Neural progenitor cell (in vitro differentiated cells): ENCODE data around the gene TLK1. TPM values are rescaled to one million over a fixed set of nuclear protein-coding genes. Genes with fewer than 3 reads are reported as not detected.

ENCODE experiments used
- DNase-seq: peaks from one replicate; pipeline ENCODE4 v3.0.0-alpha.2; 2016; ENCODE audit warnings: low spot score
- H2AFZ ChIP-seq: fragments of 200-600 bp; sonication (generic); replicated peaks from 2 replicates; pipeline ENCODE4 v1.6.1; 2016; ENCODE audit warnings: antibody characterized with exemption
- H3F3A ChIP-seq: fragments of 200-600 bp; sonication (generic); 2 replicates; pipeline ENCODE4 v1.6.1; 2016; ENCODE audit warnings: antibody characterized with exemption, low read depth
- H3K27ac ChIP-seq: fragments of 200-600 bp; sonication (generic); 2 replicates; pipeline ENCODE4 v1.5.1; 2016; ENCODE audit warnings: mild to moderate bottlenecking
- H3K27me3 ChIP-seq: fragments of 200-600 bp; sonication (generic); 2 replicates; pipeline ENCODE4 v1.6.1; 2016; ENCODE audit warnings: mild to moderate bottlenecking, moderate library complexity
- H3K36me3 ChIP-seq: fragments of 200-600 bp; sonication (generic); 2 replicates; pipeline ENCODE4 v1.5.1; 2016
- H3K4me1 ChIP-seq: fragments of 200-600 bp; sonication (generic); 2 replicates; pipeline ENCODE4 v1.6.1; 2016; ENCODE audit warnings: mixed run types
- H3K4me2 ChIP-seq: fragments of 200-600 bp; sonication (generic); 2 replicates; pipeline ENCODE4 v1.6.1; 2016
- H3K4me3 ChIP-seq: fragments of 200-600 bp; sonication (generic); 2 replicates; pipeline ENCODE4 v1.5.1; 2016
- H3K79me2 ChIP-seq: fragments of 200-600 bp; sonication (generic); 2 replicates; pipeline ENCODE4 v1.6.1; 2016; ENCODE audit warnings: low read depth
- H3K9ac ChIP-seq: fragments of 200-600 bp; sonication (generic); 2 replicates; pipeline ENCODE4 v1.6.1; 2016
- H3K9me3 ChIP-seq: fragments of 200-600 bp; sonication (generic); 2 replicates; pipeline ENCODE4 v1.5.1; 2016; ENCODE audit warnings: low read depth
- H4K20me1 ChIP-seq: fragments of 200-600 bp; sonication (generic); 2 replicates; pipeline ENCODE4 v1.6.1; 2016; ENCODE audit warnings: low read depth
- H3K27ac Mint-ChIP-seq: 3 replicates; pipeline ENCODE4 v1.8.0; 2021; ENCODE audit warnings: mixed read lengths
- H3K27me3 Mint-ChIP-seq: 2 replicates; pipeline ENCODE4 v1.8.0; 2022; ENCODE audit warnings: low read depth, mild to moderate bottlenecking, inconsistent platforms, moderate library complexity, mixed read lengths; ENCODE audit not compliant: insufficient read depth
- H3K36me3 Mint-ChIP-seq: 3 replicates; pipeline ENCODE4 v1.8.0; 2021; ENCODE audit warnings: mixed read lengths
- H3K4me1 Mint-ChIP-seq: 3 replicates; pipeline ENCODE4 v1.8.0; 2021; ENCODE audit warnings: mixed read lengths
- H3K4me3 Mint-ChIP-seq: 3 replicates; pipeline ENCODE4 v1.8.0; 2021; ENCODE audit warnings: mild to moderate bottlenecking, moderate library complexity, mixed read lengths
- H3K9me3 Mint-ChIP-seq: 3 replicates; pipeline ENCODE4 v1.8.0; 2020; ENCODE audit warnings: mixed read lengths
- CTCF ChIP-seq: fragments of 200-600 bp; sonication (generic); IDR thresholded peaks from 2 replicates; pipeline ENCODE4 v1.5.1; 2017; ENCODE audit warnings: antibody characterized with exemption, mild to moderate bottlenecking
- EZH2 ChIP-seq: fragments of 200-600 bp; sonication (generic); IDR thresholded peaks from 2 replicates; pipeline ENCODE4 v1.6.1; 2017; ENCODE audit warnings: antibody characterized with exemption, mild to moderate bottlenecking, moderate library complexity
- EZH2phosphoT487 ChIP-seq: fragments of 200-600 bp; sonication (generic); IDR thresholded peaks from 2 replicates; pipeline ENCODE4 v1.6.1; 2017; ENCODE audit warnings: antibody characterized with exemption
- total RNA-seq: library from RNA; depleted of rRNA; stranded (reverse); fragments of >200 nt; gene quantifications from 2 replicates; pipeline ENCODE4 v1.2.3, GENCODE V29; 2015; ENCODE audit warnings: low replicate concordance

The TLK1 gene
- total RNA-seq, 1 donor from 2014 or later = 31.1 TPM

GRCh38 chr2:171157109-171157500, 3.6 kb downstream of the TLK1 start:
- Histone ChIP-seq H3K36me3 (no peaks in the 10 kb centered on the region), H3K4me1 (peaks cover 30% of the 10 kb centered on the region), H3F3A (peaks cover 23% of the 10 kb centered on the region), H4K20me1 (peaks cover 54% of the 10 kb centered on the region), H2AFZ (no peak overlapping the region), H3K79me2 (peaks cover 95% of the 10 kb centered on the region), H3K27me3 (no peaks in the 10 kb centered on the region), H3K27ac (no peak overlapping the region), H3K4me3 (peak overlapping the region; percentile 76), H3K9me3 (no peaks in the 10 kb centered on the region), H3K9ac (no peak overlapping the region), H3K4me2 (peak overlapping the region; percentile 91)
- H3K27ac Mint-ChIP-seq = no peak overlapping the region
- H3K4me3 Mint-ChIP-seq = no peak overlapping the region
- peak; percentile 17 for DNase-seq
- peaks cover 2% of the 10 kb centered on the region for H3K27me3 Mint-ChIP-seq
- peaks cover 36% of the 10 kb centered on the region for H3K4me1 Mint-ChIP-seq
- H3K9me3 Mint-ChIP-seq = peaks cover 2% of the 10 kb centered on the region
- H3K36me3 Mint-ChIP-seq = peaks cover 4% of the 10 kb centered on the region
- TF ChIP-seq EZH2 (no peak), CTCF (no peak), EZH2phosphoT487 (no peak)

GRCh38 chr2:171154348-171154747, 6.3 kb downstream of the TLK1 start:
- peaks cover 4% of the 10 kb centered on the region for H3K36me3 Mint-ChIP-seq
- Histone ChIP-seq H3K36me3 (no peaks in the 10 kb centered on the region), H3K9me3 (no peaks in the 10 kb centered on the region), H3K79me2 (peaks cover 100% of the 10 kb centered on the region), H2AFZ (no peak overlapping the region), H3K9ac (no peak overlapping the region), H3K27ac (no peak overlapping the region), H3K27me3 (no peaks in the 10 kb centered on the region), H3K4me3 (no peak overlapping the region), H4K20me1 (peaks cover 64% of the 10 kb centered on the region), H3F3A (peaks cover 8% of the 10 kb centered on the region), H3K4me1 (peaks cover 27% of the 10 kb centered on the region), H3K4me2 (no peak overlapping the region)
- no peak overlapping the region for H3K27ac Mint-ChIP-seq
- peaks cover under 1% of the 10 kb centered on the region for H3K27me3 Mint-ChIP-seq
- TF ChIP-seq EZH2 (no peak), CTCF (no peak), EZH2phosphoT487 (no peak)
- H3K9me3 Mint-ChIP-seq = peaks cover 3% of the 10 kb centered on the region
- DNase-seq = no peak
- H3K4me1 Mint-ChIP-seq = peaks cover 27% of the 10 kb centered on the region
- H3K4me3 Mint-ChIP-seq = no peak overlapping the region

- peaks cover 100% of the 10 kb centered on the region for H3K79me2 ChIP-seq
- H3K27ac ChIP-seq = no peak overlapping the region
- Mint-ChIP-seq H3K4me3 (no peak overlapping the region), H3K4me1 (peaks cover 6% of the 10 kb centered on the region), H3K27ac (no peak overlapping the region), H3K27me3 (no peaks in the 10 kb centered on the region), H3K9me3 (peaks cover 2% of the 10 kb centered on the region), H3K36me3 (peaks cover 7% of the 10 kb centered on the region)
- H2AFZ ChIP-seq = no peak overlapping the region
- TF ChIP-seq EZH2 (no peak), CTCF (no peak), EZH2phosphoT487 (no peak)
- no peaks in the 10 kb centered on the region for H3K27me3 ChIP-seq
- H3K4me1 ChIP-seq = peaks cover 4% of the 10 kb centered on the region
- no peak overlapping the region for H3K9ac ChIP-seq
- H4K20me1 ChIP-seq = peaks cover 50% of the 10 kb centered on the region
- no peaks in the 10 kb centered on the region for H3K9me3 ChIP-seq
- DNase-seq = no peak
- no peak overlapping the region for H3K4me2 ChIP-seq
- H3K36me3 ChIP-seq = no peaks in the 10 kb centered on the region
- H3K4me3 ChIP-seq = no peak overlapping the region
- H3F3A ChIP-seq = peaks cover 4% of the 10 kb centered on the region
Observed at GRCh38 chr2:171150694-171151285, 9.9 kb downstream of the TLK1 start.
